GM18499 (cell line): ENCODE measurements around the gene RRAS.

Source experiments
- ATAC-seq: cut with Tn5 transposase; IDR thresholded peaks from one replicate; pipeline ENCODE4 v1.9.1; 2021; ENCODE audit warnings: moderate number of reproducible peaks; ENCODE audit not compliant: insufficient read depth, unreplicated experiment

The RRAS gene

DNA sequence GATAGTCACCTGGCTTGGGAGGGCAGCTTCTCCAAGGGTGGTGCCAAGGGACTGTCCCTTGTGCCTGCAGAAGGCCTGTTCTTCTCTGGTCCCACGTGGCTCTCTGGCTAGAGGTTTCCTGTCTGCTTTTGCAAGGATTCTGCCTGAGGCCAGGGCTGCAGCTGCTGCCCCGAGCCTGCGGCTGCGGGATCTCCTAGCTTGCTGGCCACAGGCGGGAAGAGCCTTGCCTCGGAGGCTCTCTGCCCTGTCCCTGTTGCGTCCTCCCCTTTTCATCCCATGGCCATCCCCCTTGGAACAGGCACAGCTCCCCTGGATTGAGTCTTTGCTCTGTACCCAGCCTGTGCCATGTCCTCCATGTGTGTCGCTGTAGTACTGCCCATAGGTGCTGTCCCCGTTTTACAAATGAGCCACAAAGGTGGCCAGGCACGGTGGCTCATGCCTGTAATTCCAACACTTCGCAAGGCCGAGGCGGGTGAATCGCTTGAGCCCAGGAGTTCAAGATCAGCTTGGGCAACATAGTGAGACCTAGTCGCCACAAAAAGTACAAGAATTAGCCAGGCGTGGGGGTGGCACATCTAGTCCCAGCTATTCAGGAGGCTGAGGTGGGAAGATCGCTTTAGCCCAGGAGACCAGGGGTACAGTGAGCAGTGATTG lies 16.6 kb upstream of the RRAS start:
- ATAC-seq = no peak

DNA sequence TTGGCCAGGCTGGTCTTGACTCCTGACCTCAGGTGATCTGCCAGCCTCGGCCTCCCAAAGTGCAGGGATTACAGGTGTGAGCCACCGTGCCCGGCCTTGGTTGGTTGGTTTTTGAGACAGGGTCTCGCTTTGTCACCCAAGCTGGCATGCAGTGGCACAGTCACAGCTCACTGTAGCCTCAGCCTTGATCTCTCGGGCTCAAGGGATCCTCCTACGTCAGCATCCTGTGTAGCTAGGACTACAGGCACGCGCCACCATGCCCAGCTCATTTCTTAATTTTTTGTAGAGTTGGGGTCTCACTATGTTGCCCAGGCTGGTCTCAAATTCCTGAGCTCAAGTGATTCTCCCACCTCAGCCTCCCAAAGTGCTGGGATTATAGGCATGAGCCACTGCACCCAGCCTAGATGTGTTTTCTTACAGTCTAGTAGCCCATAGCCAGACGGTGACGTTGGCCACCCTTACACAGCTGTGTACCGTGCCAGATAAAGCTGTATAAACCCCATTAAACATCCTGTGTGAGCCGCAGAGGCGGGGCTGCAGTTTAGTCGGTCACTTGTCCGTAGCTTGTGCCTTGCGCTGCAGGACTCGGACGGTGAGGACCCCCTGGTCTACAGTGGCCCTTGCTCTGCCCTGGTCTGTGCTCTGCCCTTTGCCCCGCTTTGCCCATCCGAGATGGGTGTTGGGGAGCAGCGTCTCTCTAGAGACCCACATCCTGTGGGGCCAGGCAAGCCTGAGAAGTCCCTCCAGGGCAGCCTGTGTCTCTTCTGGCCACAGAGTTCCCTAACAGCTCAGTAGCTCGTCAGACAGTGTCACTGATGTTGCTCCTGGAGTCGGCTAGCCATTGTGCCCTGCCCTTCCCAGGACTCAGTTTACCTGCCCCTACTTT lies 15.9 kb upstream of the RRAS start:
- no peak for ATAC-seq

DNA sequence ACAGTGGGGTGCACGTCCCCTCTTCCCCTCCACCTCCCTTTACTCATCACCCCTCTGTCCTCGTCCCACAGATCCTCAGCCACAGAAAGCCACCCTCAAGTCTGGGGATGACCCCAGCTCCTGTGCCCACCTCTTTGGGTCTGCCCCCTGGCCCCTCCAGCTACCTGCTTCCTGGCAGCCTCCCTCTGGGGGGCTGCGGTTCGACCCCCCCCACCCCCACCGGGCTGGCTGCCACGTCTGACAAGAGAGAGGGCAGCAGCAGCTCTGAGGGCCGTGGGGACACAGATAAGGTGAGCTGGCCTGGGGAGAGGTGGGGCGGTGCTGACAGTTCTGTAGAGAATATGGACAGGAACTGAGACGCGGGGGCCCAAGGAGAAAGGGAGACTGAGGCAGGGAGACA lies 14.6 kb upstream of the RRAS start:
- ATAC-seq = no peak

DNA sequence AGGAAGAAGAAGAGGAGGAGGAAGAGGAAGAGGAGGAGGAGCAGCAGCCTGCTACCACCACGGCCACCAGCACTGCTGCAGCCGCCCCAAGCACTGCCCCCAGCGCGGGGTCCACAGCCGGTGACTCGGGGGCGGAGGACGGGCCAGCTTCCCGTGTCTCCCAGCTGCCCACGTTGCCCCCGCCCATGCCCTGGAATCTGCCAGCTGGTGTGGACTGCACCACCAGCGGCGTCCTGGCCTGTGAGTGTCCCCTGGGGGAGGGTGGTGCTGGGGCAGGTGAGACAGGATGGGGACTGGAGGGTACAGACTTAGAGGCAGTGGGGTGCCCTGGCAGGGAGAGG lies 13.5 kb upstream of the RRAS start:
- no peak for ATAC-seq

DNA sequence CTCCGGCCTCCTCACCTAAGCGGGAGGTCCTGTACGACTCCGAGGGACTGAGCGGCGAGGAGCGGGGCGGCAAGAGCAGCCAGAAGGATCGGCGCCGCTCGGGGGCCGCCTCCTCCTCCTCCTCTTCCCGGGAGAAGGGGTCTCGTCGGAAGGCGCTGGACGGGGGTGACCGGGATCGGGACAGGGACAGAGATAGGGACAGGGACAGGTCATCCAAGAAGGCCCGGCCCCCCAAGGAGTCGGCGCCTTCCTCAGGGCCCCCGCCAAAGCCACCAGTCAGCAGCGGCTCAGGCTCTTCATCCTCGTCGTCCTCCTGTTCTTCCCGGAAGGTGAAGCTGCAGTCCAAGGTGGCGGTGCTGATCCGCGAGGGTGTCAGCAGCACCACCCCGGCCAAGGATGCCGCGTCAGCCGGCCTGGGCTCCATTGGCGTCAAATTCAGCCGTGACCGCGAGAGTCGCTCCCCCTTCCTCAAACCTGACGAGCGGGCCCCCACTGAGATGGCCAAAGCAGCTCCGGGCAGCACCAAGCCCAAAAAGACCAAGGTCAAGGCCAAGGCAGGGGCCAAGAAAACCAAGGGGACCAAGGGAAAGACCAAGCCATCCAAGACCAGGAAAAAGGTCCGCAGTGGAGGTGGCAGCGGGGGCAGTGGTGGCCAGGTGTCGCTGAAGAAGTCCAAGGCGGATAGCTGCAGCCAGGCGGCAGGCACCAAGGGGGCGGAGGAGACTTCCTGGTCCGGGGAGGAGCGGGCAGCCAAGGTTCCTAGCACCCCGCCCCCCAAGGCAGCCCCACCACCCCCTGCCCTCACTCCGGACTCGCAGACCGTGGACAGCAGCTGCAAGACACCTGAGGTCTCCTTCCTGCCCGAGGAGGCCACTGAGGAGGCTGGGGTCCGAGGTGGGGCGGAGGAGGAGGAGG lies 12.9 kb upstream of the RRAS start:
- ATAC-seq = no peak

DNA sequence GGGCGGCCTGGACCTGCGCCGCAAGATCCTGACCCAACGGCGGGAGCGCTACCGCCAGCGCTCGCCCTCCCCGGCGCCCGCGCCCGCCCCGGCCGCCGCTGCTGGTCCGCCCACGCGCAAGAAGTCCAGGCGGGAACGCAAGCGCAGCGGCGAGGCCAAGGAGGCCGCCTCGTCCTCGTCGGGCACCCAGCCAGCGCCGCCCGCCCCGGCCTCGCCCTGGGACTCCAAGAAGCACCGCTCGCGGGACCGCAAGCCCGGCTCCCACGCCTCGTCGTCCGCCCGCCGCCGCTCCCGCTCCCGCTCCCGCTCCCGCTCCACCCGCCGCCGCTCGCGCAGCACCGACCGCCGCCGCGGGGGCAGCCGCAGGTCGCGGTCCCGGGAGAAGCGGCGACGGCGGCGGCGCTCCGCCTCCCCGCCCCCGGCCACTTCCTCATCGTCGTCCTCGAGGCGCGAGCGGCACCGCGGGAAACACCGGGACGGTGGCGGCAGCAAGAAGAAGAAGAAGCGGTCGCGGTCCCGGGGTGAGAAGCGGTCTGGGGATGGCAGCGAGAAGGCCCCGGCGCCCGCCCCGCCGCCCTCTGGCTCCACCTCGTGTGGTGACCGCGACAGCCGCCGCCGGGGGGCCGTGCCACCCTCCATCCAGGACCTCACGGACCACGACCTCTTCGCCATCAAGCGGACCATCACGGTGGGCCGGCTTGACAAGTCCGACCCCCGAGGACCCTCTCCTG lies 12.0 kb upstream of the RRAS start:
- no peak for ATAC-seq

DNA sequence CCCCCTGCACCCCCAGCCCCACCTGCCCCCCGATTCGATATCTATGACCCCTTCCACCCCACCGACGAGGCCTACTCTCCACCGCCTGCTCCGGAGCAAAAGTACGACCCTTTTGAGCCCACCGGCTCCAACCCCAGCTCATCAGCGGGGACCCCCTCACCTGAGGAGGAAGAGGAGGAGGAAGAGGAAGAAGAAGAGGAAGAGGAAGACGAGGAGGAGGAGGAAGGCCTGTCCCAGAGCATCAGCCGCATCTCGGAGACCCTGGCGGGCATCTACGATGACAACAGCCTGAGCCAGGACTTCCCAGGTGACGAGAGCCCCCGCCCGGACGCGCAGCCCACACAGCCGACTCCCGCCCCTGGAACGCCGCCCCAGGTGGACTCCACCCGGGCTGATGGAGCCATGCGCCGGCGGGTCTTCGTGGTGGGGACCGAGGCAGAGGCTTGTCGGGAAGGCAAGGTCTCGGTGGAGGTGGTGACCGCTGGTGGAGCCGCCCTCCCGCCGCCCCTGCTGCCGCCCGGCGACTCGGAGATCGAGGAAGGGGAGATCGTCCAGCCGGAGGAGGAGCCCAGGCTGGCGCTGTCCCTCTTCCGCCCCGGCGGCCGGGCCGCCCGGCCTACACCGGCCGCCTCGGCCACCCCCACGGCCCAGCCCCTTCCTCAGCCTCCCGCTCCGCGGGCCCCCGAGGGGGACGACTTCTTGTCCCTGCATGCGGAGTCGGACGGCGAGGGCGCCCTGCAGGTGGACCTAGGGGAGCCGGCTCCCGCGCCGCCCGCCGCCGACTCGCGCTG lies 11.3 kb upstream of the RRAS start:
- no peak for ATAC-seq

DNA sequence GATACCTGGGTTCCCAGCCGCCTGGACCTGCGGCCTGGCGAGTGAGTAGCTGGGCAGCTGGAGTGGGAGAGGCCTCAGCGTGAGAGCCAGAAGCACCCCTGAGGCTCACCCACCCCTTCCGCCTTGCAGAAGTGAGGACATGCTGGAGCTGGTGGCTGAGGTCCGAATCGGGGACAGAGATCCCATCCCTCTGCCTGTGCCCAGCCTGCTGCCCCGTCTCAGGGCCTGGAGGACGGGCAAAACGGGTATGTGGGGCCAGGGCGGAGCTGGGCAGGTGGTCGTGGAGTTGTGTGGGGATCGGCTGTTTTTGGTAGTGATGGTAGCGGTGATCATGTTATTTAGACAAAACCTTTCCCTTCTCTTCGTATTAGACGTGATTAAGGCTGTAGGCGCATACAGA lies 6.6 kb upstream of the RRAS start:
- no peak for ATAC-seq

DNA sequence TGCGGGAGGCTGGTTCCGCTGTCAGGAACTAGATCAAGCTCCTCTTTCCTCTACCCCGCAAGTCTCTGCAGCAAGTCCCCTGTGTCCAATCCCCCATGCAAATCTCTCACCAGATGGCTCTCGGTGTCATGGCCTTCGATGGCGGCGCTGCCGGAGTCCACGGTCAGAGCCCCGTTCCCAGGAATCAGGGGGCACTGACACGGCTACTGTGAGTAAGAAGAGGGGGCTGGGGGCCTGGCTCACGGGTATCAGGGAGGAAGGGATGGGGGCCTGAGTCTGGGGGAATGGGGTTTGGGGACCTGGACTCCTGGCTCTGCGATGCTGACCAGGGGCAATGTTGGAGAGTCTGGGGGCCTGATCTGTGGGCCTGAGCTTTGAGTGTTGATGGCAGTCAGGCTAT lies 6.1 kb upstream of the RRAS start:
- ATAC-seq = no peak

DNA sequence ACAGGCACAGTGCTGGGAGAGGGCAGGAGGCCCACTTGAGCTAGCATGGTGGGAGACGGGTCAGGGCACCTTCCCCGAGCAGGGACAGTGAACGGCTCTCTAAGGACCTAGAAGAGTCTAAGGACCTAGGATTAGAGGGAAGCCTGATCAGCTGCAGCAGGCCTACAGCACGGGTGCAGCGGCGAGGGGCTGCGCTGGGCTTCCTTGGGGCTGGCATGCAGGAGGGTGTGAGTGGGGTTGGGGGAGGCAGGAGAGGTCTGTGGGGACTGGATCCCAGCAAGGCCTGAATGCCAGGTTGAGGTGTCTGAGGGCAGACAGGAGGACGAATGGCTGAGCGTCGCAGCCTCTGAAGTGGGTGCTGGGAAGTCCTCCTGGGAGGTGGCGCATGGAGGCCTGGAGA lies 5.6 kb upstream of the RRAS start:
- ATAC-seq = no peak

DNA sequence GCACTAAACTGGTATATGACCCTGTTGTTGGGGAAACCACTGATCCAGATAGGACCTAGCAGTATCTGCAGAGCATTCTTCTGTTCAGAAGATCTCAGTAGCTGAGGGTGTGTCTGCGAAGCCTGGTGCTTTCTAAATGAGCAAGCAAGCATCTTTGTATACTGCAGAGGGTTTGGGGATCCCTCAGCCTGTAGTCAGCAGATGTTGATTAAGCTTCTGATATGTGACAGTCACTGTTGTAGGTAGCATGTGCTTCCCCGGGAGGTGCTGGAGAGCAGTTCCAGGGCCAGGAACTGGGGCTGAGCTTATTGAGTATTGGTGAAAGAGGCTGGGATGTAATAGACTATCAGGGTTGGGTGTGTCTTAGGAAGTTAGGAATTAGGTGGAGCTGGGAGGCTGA lies 3.5 kb upstream of the RRAS start:
- no peak for ATAC-seq

DNA sequence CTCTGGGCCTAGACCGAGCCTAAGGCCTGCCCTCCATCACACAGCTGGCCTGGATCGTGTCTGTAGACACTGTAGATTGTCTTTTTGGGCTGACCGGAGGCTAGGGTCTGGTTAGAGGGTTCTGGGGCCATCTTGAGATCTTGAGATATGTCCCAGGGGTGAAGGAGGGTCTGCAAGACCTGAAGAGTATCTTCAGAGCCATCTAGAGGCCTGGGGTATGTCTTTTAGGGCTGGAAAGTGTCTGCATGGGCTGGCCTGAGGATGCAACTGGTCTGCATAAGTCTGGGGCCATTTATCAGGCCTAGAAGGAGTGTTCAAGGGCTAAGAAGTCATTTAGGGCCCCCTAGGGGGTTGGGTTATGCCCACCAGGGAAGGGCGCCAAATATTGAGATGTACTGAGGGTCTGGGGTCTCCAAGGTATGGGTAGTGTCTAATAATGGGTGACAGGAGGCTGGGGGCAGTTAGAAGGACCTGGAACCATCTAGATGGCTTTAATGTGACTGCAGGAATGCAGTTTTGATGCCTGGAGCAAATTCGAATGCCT lies 2.6 kb upstream of the RRAS start:
- no peak for ATAC-seq

DNA sequence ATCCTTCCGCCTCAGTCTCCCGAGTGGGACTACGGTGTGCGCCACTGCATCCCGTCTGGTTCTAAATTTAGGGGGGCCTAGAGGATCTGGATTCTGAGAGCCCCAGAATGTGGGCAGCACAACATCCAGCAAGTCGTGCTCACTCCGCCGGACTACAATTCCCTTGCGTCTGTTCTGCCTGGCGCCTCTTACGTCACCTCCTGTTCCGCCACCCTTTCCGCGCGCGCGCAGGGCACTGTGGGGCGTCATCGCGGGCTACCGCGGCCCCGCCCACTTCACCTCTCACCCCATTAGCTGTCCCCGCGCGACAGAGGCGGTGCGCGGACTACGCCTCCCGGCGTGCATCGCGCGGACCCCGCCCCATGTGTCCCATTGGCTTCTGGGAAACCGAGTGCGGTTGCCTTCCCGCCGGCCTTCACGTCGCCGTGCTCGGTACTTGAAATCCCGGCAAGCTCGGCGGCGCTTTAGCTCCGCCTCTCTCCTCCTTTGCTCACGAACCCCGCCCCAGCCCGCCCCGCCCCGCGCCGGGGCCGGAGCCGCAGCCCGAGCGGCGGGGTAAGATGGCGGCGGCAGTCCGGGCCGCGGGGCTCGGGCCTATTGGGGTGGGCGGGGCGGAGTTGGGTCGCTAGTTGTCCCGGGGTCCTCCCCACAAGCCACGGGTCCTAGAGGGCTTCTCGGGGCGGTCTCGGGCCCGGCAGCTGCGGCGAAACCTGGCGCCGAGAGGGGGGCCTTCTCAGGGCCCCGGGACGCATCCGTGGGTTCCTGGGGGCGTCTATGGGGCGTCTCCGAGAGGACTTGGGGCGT lies 1.9 kb upstream of the RRAS start, which contains the start of gene SCAF1:
Gene SCAF1 (plus strand): TSS at position 522 of the 804 bp plus-strand sequence. CDS start 2,818 bp downstream, outside the sequence.
- peak; percentile 40 for ATAC-seq

DNA sequence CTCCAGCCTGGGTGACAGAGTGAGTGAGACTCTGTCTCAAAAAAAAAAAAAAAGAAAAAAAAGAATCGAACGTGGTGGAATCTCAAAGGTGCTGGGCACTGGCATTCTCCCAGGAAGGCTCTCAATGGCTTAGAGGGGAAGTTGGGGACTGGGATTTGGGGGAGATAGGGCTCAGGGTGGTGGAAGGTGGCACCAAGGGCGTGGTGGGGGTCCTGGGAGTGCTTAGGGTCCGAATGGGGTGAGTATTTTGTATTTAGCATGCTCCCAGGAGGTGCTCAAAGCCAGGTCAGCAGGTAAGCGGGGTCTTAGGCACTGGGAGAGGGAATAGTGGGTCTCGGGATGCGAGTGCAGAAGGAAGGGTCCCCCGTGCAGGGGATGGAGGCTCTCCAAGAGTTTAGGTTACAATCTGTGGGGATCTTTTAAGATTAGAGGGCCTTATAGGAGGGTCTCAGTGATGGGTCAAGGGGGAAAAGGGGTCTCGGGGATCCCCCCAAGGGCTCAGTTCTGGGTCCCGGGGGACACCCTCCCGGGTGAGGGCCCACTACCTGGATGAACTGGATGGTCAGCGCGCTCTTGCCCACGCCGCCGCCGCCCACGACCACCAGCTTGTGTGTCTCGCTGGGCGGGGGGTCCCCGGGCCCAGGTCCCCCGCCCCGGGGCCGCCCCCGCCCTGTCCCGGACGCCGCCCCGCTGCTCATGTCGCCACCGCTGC lies 386 bp downstream of the RRAS start:
- no peak for ATAC-seq

DNA sequence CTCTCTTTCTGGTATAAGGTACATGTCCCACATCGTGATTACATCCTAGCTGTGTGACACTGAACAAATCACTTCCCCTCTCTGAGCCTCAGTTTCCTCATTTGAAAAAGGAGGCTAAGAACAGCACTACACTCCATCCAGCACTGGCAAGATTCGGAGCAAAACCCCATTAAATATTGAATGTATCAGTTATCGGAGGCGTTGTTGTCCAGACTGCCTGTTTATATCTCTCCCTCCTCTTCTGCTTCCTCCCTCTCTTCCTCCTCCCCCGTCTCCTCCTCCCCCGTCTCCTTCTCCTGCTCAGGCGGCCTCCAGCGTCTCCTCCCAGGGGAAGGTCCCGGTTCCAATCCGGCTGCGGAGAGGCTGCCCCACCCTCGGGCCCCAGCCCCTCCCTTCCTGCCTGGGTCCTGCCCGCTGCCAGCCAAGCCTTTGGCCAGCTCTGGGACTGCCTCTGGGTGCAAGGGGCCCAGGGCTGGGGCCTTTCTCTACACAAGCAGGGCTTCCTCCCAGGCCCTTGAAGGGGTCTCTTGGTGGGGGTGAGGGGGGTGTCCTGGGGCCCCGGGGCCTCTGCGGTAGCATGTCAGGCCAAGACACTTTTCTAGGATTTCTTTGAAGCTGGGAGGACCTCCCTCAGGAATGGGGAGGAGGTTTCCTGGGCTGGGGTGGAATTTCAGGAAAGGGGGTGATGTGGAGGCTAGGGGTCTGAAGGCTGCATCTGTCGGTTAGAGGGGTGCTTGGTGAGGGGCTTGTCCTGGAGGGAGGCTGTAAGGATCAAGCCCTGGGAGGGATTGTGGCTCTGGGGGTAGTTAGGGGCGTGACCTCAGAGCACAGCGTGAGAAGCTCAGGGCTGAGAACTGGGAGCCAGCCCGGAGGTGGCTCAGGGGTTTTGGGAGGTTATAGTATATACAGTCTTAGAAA lies 1.9 kb downstream of the RRAS start:
- no peak for ATAC-seq

DNA sequence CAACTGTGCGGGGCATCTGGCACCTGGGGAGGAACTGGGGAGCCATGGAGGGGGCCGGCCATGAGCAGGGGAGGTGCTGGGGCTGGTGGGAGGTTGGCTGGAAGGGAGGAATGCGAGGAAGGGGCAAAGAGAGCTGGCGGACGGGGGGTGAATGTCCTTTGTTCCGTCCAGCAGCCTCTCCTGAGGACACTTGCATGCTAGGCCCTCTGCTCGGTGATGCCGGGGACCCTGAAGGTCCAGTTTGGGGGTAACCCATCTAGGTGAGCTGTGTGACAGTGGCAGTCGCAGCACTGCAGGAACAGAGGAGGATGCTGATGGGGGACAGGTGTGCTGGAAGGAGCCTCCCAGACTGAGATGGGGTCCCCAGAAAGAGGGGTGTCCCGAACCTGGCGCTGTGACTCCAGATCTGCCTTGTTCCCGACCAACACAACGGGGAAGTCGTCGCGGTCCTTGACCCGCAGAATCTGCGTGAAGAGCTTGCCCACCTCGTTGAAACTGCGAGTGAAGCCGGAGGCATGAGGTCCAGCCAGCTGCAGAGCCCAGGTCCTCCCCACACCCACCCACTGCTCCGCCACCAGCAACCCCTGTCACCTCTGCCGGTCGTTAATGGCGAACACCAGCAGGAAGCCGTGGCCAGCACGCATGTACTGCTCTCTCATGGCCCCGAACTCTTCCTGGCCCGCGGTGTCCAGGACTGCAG lies 3.6 kb downstream of the RRAS start:
- ATAC-seq = no peak
